ENCODE data around the gene PKNOX2.

The PKNOX2 gene

GRCh38 chr11:125247431-125247830 is 82.9 kb downstream of the PKNOX2 start:
- no peak for DNase-seq (ENCODE audit: extremely low read depth, low read depth)
- TF ChIP-seq, protein P1, sequence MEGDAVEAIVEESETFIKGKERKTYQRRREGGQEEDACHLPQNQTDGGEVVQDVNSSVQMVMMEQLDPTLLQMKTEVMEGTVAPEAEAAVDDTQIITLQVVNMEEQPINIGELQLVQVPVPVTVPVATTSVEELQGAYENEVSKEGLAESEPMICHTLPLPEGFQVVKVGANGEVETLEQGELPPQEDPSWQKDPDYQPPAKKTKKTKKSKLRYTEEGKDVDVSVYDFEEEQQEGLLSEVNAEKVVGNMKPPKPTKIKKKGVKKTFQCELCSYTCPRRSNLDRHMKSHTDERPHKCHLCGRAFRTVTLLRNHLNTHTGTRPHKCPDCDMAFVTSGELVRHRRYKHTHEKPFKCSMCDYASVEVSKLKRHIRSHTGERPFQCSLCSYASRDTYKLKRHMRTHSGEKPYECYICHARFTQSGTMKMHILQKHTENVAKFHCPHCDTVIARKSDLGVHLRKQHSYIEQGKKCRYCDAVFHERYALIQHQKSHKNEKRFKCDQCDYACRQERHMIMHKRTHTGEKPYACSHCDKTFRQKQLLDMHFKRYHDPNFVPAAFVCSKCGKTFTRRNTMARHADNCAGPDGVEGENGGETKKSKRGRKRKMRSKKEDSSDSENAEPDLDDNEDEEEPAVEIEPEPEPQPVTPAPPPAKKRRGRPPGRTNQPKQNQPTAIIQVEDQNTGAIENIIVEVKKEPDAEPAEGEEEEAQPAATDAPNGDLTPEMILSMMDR (IDR thresholded peaks at IDR 0.05; ENCODE audit: low read depth, low read length, missing control alignments) = no peak
- no peak overlapping the region for H3K4me3 ChIP-seq (replicated peaks; ENCODE audit: low read depth, low read length)

- DNase-seq (ENCODE audit: extremely low read depth, low read depth) = no peak
- TF ChIP-seq, protein P1 (IDR thresholded peaks at IDR 0.05; ENCODE audit: low read depth, low read length, missing control alignments) = no peak
- no peak overlapping the region for H3K4me3 ChIP-seq (replicated peaks; ENCODE audit: low read depth, low read length)
Measured at GRCh38 chr11:125250318-125251213, 86.0 kb downstream of the PKNOX2 start.

GRCh38 chr11:125251214-125251545 is 86.6 kb downstream of the PKNOX2 start:
- TF ChIP-seq, protein P1 (IDR thresholded peaks at IDR 0.05; ENCODE audit: low read depth, low read length, missing control alignments) = no peak
- DNase-seq (ENCODE audit: extremely low read depth, low read depth) = no peak
- no peak overlapping the region for H3K4me3 ChIP-seq (replicated peaks; ENCODE audit: low read depth, low read length)

GRCh38 chr11:125251956-125252355 is 87.4 kb downstream of the PKNOX2 start:
- TF ChIP-seq, protein P1 (IDR thresholded peaks at IDR 0.05; ENCODE audit: low read depth, low read length, missing control alignments) = no peak
- no peak overlapping the region for H3K4me3 ChIP-seq (replicated peaks; ENCODE audit: low read depth, low read length)
- no peak for DNase-seq (ENCODE audit: extremely low read depth, low read depth)

DNA sequence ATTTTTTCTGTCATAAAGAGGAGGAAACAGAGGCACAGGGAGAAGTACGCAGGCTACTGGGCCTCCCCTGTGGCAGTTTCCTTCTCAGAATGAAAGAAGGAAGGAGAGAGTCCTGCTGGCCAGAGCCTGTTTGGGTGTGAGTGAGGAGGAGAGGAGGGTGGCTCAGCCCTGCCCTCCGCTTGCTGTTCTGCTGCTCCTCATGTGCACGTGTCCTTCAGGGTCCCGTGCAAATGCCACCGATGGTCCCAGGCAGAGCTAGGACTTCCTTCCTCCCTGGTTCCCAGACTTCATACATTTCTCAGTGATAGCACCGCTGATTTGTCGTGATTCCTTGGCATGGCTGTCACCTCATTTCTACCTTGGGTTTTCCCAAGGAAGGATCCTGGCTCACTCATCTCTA is 88.7 kb downstream of the PKNOX2 start:
- DNase-seq (ENCODE audit: extremely low read depth, low read depth) = no peak
- H3K4me3 ChIP-seq (replicated peaks; ENCODE audit: low read depth, low read length) = no peak overlapping the region
- TF ChIP-seq, protein P1 (IDR thresholded peaks at IDR 0.05; ENCODE audit: low read depth, low read length, missing control alignments) = no peak

GRCh38 chr11:125253795-125254525 is 89.4 kb downstream of the PKNOX2 start:
- DNase-seq (ENCODE audit: extremely low read depth, low read depth) = no peak
- TF ChIP-seq, protein P1 (IDR thresholded peaks at IDR 0.05; ENCODE audit: low read depth, low read length, missing control alignments) = no peak

More at GRCh38 chr11:125253795-125254525, 89.4 kb downstream of the PKNOX2 start:
- no peak overlapping the region for H3K4me3 ChIP-seq (replicated peaks; ENCODE audit: low read depth, low read length)

Data from HFF-Myc (cell line).